22Rv1 (cell line): ENCODE measurements around the gene CAP2.

Experiments used
- ZFX ChIP-seq: fragments of 450-650 bp; IDR thresholded peaks from 2 replicates; pipeline ENCODE4 v1.6.1; 2017; ENCODE audit warnings: antibody characterized with exemption, borderline replicate concordance
- TF ChIP-seq, protein P1 (sequence below): fragments of 450-650 bp; IDR thresholded peaks from 2 replicates; pipeline ENCODE4 v1.5.1; 2017; ENCODE audit warnings: mild to moderate bottlenecking

DNA sequence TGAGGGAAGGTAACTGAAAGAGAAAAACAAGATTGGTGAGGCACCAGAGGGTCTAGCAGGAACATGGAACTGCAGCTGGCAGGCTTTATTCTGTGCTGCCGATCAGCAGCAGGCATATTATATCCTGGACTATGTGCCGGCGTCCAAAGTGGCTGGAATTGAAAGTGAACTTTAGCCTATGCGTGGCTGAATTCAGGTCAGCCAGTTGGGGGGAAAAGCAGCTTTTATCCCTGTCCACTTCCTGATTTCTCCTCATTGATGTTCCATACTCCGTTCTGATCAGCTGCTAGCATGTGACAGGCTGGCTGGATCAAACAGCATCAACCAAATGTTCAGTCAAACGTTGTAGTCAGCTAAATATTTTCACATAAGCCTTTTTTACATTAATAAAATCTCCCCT is 99.0 kb downstream of the CAP2 start:
- TF ChIP-seq, protein P1, sequence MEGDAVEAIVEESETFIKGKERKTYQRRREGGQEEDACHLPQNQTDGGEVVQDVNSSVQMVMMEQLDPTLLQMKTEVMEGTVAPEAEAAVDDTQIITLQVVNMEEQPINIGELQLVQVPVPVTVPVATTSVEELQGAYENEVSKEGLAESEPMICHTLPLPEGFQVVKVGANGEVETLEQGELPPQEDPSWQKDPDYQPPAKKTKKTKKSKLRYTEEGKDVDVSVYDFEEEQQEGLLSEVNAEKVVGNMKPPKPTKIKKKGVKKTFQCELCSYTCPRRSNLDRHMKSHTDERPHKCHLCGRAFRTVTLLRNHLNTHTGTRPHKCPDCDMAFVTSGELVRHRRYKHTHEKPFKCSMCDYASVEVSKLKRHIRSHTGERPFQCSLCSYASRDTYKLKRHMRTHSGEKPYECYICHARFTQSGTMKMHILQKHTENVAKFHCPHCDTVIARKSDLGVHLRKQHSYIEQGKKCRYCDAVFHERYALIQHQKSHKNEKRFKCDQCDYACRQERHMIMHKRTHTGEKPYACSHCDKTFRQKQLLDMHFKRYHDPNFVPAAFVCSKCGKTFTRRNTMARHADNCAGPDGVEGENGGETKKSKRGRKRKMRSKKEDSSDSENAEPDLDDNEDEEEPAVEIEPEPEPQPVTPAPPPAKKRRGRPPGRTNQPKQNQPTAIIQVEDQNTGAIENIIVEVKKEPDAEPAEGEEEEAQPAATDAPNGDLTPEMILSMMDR, result no peak
- no peak for TF ChIP-seq ZFX
